Esophagus muscularis mucosa (tissue), 4 donors: ENCODE measurements around the gene MACROD2. TPM values are rescaled to one million over a fixed set of nuclear protein-coding genes. Genes with fewer than 3 reads are reported as not detected.
"Not testable (repeated sequence)": the region's sequence is repeated elsewhere in the genome, so short reads cannot be mapped to it uniquely, and the experiment has no call there.

Experiments used
- DNase-seq: peaks from one replicate; pipeline ENCODE4 v3.0.0-alpha.2; 2017; ENCODE audit errors: extremely low spot score
- H3K27ac ChIP-seq, 4 donors: fragments of 200-600 bp; sonication (generic); replicated peaks in 1 of 4; 1 replicate in 3 of 4; 2 replicates in 1 of 4; pipeline ENCODE4 v1.5.1; 2016 to 2019; ENCODE audit warnings: mild to moderate bottlenecking in 1 of 4
- H3K27me3 ChIP-seq, 4 donors: fragments of 200-600 bp; sonication (generic); one replicate each; pipeline versions ENCODE4 v1.5.1 to v1.6.0; 2016 to 2019
- H3K36me3 ChIP-seq, 4 donors: fragments of 200-600 bp; sonication (generic); one replicate each; pipeline ENCODE4 v1.5.1; 2016 to 2019
- H3K4me1 ChIP-seq, 4 donors: fragments of 200-600 bp; sonication (generic); one replicate each; pipeline ENCODE4 v1.5.1; 2016 to 2019
- H3K4me3 ChIP-seq, 4 donors: fragments of 200-600 bp; sonication (generic); 1 replicate in 2 of 4; 2 replicates in 2 of 4; pipeline ENCODE4 v1.5.1; 2016 to 2019; ENCODE audit warnings: mild to moderate bottlenecking in 4 of 4, moderate library complexity in 1 of 4
- H3K9me3 ChIP-seq, 4 donors: fragments of 200-600 bp; sonication (generic); 1 replicate in 3 of 4; 2 replicates in 1 of 4; pipeline ENCODE4 v1.5.1; 2016 to 2019
- EP300 ChIP-seq: sonication (generic); formaldehyde crosslinking; IDR thresholded peaks from one replicate; pipeline ENCODE4 v1.6.1; 2017; ENCODE audit warnings: antibody characterized with exemption
- POLR2A ChIP-seq: fragments of 450-650 bp; IDR thresholded peaks from one replicate; pipeline ENCODE4 v1.6.1; 2017; ENCODE audit warnings: antibody characterized with exemption, moderate library complexity, mild to moderate bottlenecking, low read depth
- POLR2AphosphoS5 ChIP-seq, 2 donors: sonication (generic); formaldehyde crosslinking; IDR thresholded peaks; one replicate each; pipeline ENCODE4 v1.6.1; 2017; ENCODE audit warnings: antibody characterized with exemption in 2 of 2
- WGBS: methylation state at CpG from one replicate; pipeline ENCODE4 v1.1.5; 2018; 5-methylcytosine and 5-hydroxymethylcytosine counted together
- intact Hi-C: fragments of 100-400 bp; cut with DNase I; formaldehyde crosslinking; loops from one replicate; pipeline ENCODE4 v1.15.1; 2023
- total RNA-seq, 4 donors: library from RNA; depleted of rRNA; stranded (reverse); fragments of >200 nt; gene quantifications; one replicate each; pipeline versions ENCODE4 v1.1.0 to v1.2.1, GENCODE V29; 2016
- TF ChIP-seq, protein P1 (sequence below), 3 experiments: fragments of 200-600 bp in 2 of 3; fragments of 450-650 bp in 1 of 3; sonication (generic) in 2 of 3; IDR thresholded peaks; one replicate each; pipeline ENCODE4 v1.5.1; 2017 to 2019; ENCODE audit warnings: antibody characterized with exemption in 3 of 3, mild to moderate bottlenecking in 2 of 3, moderate library complexity in 1 of 3

MACROD2 gene
- total RNA-seq, 4 donors from 2014 or later, result 1.4 to 3.6 (median 2.6) TPM

DNA sequence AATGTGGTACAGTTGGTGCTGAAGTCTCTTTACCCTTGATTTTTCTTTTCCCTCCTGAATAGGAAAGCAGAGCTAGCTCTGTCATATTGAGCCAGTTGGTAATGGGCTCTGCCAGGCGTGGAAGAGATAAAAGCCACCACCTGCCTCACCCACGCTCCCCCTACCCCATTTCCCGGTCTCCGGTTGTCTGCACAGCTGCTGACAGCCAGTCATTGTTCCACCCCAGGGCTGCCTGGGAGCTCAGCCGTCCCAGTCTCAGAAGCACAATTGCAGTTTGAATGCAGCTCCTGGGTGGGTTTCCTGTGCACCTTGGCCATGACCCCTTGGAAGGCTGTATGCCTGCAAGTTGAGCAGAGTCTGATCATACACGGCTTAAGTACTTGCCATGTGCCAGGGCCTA is 1017.2 kb downstream of the MACROD2 start:
- H3K4me1 ChIP-seq, result no peaks in the 10 kb centered on the region
- H3K36me3 ChIP-seq, result no peaks in the 10 kb centered on the region
- WGBS, result 81% methylated on average over 6 of the region's 6 CpGs
- no peak overlapping the region for H3K27ac ChIP-seq
- H3K27me3 ChIP-seq, result no peaks in the 10 kb centered on the region
- DNase-seq, result no peak
- no peaks in the 10 kb centered on the region for H3K9me3 ChIP-seq
- intact Hi-C loops, result no loop called here
- TF ChIP-seq POLR2AphosphoS5 (IDR thresholded peaks at IDR 0.05), result no peak
- TF ChIP-seq, protein P1, sequence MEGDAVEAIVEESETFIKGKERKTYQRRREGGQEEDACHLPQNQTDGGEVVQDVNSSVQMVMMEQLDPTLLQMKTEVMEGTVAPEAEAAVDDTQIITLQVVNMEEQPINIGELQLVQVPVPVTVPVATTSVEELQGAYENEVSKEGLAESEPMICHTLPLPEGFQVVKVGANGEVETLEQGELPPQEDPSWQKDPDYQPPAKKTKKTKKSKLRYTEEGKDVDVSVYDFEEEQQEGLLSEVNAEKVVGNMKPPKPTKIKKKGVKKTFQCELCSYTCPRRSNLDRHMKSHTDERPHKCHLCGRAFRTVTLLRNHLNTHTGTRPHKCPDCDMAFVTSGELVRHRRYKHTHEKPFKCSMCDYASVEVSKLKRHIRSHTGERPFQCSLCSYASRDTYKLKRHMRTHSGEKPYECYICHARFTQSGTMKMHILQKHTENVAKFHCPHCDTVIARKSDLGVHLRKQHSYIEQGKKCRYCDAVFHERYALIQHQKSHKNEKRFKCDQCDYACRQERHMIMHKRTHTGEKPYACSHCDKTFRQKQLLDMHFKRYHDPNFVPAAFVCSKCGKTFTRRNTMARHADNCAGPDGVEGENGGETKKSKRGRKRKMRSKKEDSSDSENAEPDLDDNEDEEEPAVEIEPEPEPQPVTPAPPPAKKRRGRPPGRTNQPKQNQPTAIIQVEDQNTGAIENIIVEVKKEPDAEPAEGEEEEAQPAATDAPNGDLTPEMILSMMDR (IDR thresholded peaks at IDR 0.05), result no peak
- no peak for TF ChIP-seq POLR2A
- H3K4me3 ChIP-seq, result no peak overlapping the region

DNA sequence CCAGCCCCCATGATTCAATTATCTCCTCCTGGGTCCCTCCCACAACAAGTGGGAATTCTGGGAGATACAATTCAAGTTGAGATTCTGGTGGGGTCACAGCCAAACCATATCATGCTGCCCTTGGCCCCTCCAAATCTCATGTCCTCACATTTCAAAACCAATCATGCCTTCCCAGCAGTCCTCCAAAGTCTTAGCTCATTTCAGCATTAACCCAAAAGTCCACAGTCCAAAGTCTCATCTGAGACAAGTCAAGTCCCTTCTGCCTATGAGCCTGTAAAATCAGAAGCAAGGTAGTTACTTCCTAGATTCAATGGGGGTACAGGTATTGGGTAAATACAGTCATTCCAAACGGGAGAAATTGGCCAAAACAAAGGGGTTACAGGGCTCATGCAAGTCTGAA is 1021.6 kb downstream of the MACROD2 start:
- H3K27me3 ChIP-seq, intact Hi-C loops, H3K27ac ChIP-seq, H3K4me1 ChIP-seq, H3K4me3 ChIP-seq, H3K9me3 ChIP-seq, DNase-seq, H3K36me3 ChIP-seq: not testable (repeated sequence)
- 78% methylated on average over 1 of the region's 1 CpG for WGBS

DNA sequence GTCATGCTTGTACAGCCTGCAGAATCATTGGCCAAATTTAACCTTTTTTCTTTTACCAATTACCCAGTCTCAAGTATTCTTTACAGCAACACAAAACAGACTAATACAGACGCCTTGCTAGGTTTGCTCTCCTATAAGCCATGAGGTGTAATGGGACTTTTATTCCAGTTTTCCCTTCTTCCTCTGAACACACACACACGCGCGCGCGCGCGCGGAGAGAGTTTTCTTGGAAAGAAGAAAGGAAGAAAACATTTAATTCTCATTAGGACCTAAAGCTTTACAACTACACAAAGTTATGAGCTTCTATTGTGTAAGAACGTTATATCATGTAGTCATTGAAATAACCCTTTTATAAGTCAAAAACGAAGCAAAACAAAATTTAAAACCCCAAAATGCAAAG is 1023.6 kb downstream of the MACROD2 start:
- Histone ChIP-seq H3K9me3 (no peaks in the 10 kb centered on the region), H3K4me1 (no peaks in the 10 kb centered on the region), H3K27ac (no peak overlapping the region), H3K36me3 (no peaks in the 10 kb centered on the region), H3K4me3 (no peak overlapping the region), H3K27me3 (no peaks in the 10 kb centered on the region)
- DNase-seq, result no peak
- intact Hi-C loops, result no loop called here
- WGBS, result 92% methylated on average over 11 of the region's 11 CpGs
- no peak for TF ChIP-seq EP300
- no peak for TF ChIP-seq POLR2A
- TF ChIP-seq POLR2AphosphoS5 (IDR thresholded peaks at IDR 0.05), result no peak
- TF ChIP-seq, protein P1 (IDR thresholded peaks at IDR 0.05), result no peak

DNA sequence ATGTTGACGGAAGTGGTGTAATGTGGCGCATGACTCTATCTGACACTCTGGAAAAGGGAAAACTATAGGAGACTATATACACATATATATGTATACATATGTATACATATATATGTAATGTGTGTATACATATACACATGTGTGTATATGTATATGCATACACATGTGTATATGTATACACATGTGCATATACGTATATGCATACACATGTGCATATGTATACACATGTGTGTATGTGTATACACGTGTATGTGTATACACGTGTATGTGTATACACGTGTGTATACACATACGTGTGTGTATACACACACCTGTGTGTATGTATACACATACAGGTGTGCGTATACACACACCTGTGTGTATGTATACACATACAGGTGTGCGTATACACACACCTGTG is 1025.5 kb downstream of the MACROD2 start:
- DNase-seq, result no peak
- 92% methylated on average over 9 of the region's 9 CpGs for WGBS
- TF ChIP-seq, protein P1 (IDR thresholded peaks at IDR 0.05), result no peak
- TF ChIP-seq POLR2AphosphoS5 (IDR thresholded peaks at IDR 0.05) (no peak), EP300 (no peak), POLR2A (no peak)
- no peak overlapping the region for H3K4me3 ChIP-seq
- no peaks in the 10 kb centered on the region for H3K9me3 ChIP-seq
- intact Hi-C loops, result no loop called here
- no peaks in the 10 kb centered on the region for H3K4me1 ChIP-seq
- H3K27ac ChIP-seq, result no peak overlapping the region
- no peaks in the 10 kb centered on the region for H3K36me3 ChIP-seq
- H3K27me3 ChIP-seq, result no peaks in the 10 kb centered on the region

DNA sequence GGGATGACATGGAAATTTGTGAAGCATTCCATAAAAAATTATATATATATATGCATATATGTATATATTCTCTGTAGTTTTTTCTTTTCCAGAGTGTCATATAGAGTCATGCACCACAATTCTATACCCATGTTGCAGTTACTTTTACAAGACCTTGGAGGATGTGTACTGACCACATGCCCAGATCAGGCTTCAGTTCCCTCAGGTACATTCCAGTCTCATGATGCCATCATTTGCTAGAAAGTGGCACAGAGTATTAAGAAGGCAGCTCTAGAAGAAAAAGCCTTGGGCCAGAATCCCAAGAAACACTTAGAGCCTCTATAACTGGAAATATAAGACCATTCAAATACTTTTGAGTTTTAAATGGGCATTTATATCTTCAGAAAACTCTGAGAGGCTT is 1027.6 kb downstream of the MACROD2 start:
- H3K4me3 ChIP-seq, result no peak overlapping the region
- H3K27me3 ChIP-seq, result no peaks in the 10 kb centered on the region
- no peaks in the 10 kb centered on the region for H3K9me3 ChIP-seq
- no peaks in the 10 kb centered on the region for H3K36me3 ChIP-seq
- no peaks in the 10 kb centered on the region for H3K4me1 ChIP-seq
- intact Hi-C loops, result no loop called here
- DNase-seq, result no peak
- no peak overlapping the region for H3K27ac ChIP-seq
- TF ChIP-seq, protein P1 (IDR thresholded peaks at IDR 0.05), result no peak
- no peak for TF ChIP-seq EP300
- TF ChIP-seq POLR2A, result no peak
- TF ChIP-seq POLR2AphosphoS5 (IDR thresholded peaks at IDR 0.05), result no peak
